Neural crest cell (in vitro differentiated cells): ENCODE results near the gene RABGEF1. TPM values are rescaled to one million over a fixed set of nuclear protein-coding genes. Genes with fewer than 3 reads are reported as not detected.

Source experiments
- DNase-seq: peaks from one replicate; pipeline ENCODE4 v3.0.0; 2021; ENCODE audit warnings: low read depth, mixed read lengths, low spot score
- H3K27ac Mint-ChIP-seq: one replicate; pipeline ENCODE4 v1.8.0; 2021; ENCODE audit warnings: mild to moderate bottlenecking, mixed read lengths; ENCODE audit not compliant: unreplicated experiment
- H3K27me3 Mint-ChIP-seq: 2 replicates; pipeline ENCODE4 v1.8.0; 2021; ENCODE audit warnings: low read depth, mild to moderate bottlenecking, mixed read lengths
- H3K36me3 Mint-ChIP-seq: 2 replicates; pipeline ENCODE4 v1.8.0; 2021; ENCODE audit warnings: low read depth, mild to moderate bottlenecking, mixed read lengths
- H3K4me1 Mint-ChIP-seq: 2 replicates; pipeline ENCODE4 v1.8.0; 2021; ENCODE audit warnings: mixed read lengths
- H3K4me3 Mint-ChIP-seq: one replicate; pipeline ENCODE4 v1.8.0; 2021; ENCODE audit warnings: mild to moderate bottlenecking, mixed read lengths
- H3K9me3 Mint-ChIP-seq: 2 replicates; pipeline ENCODE4 v1.8.0; 2021; ENCODE audit warnings: mixed read lengths
- CTCF ChIP-seq: fragments of 200-600 bp; sonication (generic); conservative IDR thresholded peaks from 2 replicates; pipeline ENCODE4 v1.5.0; 2021; ENCODE audit warnings: antibody characterized with exemption, mild to moderate bottlenecking
- total RNA-seq: library from RNA; stranded (reverse); gene quantifications from 2 replicates; pipeline ENCODE4 v1.2.1, GENCODE V29; 2021

RABGEF1 gene
- total RNA-seq, 1 donor from 2014 or later, result 17.7 TPM

GRCh38 chr7:66743920-66744319, 3.4 kb downstream of the RABGEF1 start:
- Mint-ChIP-seq H3K4me3 (peak overlapping the region; percentile 73), H3K36me3 (no peaks in the 10 kb centered on the region), H3K27ac (no peak overlapping the region)

GRCh38 chr7:66747385-66747784, 6.9 kb downstream of the RABGEF1 start:
- Mint-ChIP-seq H3K36me3 (no peaks in the 10 kb centered on the region), H3K27me3 (no peaks in the 10 kb centered on the region), H3K4me1 (peaks cover 20% of the 10 kb centered on the region), H3K9me3 (no peaks in the 10 kb centered on the region), H3K4me3 (no peak overlapping the region), H3K27ac (no peak overlapping the region)
- DNase-seq, result no peak
- no peak for TF ChIP-seq CTCF

More at GRCh38 chr7:66743920-66744319, 3.4 kb downstream of the RABGEF1 start:
- TF ChIP-seq CTCF, result no peak
- no peak for DNase-seq
- Mint-ChIP-seq H3K9me3 (no peaks in the 10 kb centered on the region), H3K4me1 (peaks cover 36% of the 10 kb centered on the region), H3K27me3 (no peaks in the 10 kb centered on the region)

GRCh38 chr7:66747881-66748511, 7.5 kb downstream of the RABGEF1 start:
- H3K27ac Mint-ChIP-seq, result no peak overlapping the region
- no peaks in the 10 kb centered on the region for H3K27me3 Mint-ChIP-seq
- no peaks in the 10 kb centered on the region for H3K36me3 Mint-ChIP-seq

GRCh38 chr7:66748791-66749190, 8.3 kb downstream of the RABGEF1 start:
- Mint-ChIP-seq H3K9me3 (no peaks in the 10 kb centered on the region), H3K4me1 (peaks cover 16% of the 10 kb centered on the region), H3K36me3 (no peaks in the 10 kb centered on the region), H3K27ac (peak overlapping the region; percentile 2), H3K27me3 (no peaks in the 10 kb centered on the region), H3K4me3 (no peak overlapping the region)
- no peak for TF ChIP-seq CTCF
- DNase-seq, result no peak

More at GRCh38 chr7:66747881-66748511, 7.5 kb downstream of the RABGEF1 start:
- Mint-ChIP-seq H3K4me1 (peaks cover 16% of the 10 kb centered on the region), H3K9me3 (no peaks in the 10 kb centered on the region), H3K4me3 (no peak overlapping the region)
- no peak for DNase-seq
- TF ChIP-seq CTCF, result no peak

- Mint-ChIP-seq H3K4me1 (peaks cover 23% of the 10 kb centered on the region), H3K27me3 (no peaks in the 10 kb centered on the region), H3K9me3 (no peaks in the 10 kb centered on the region), H3K27ac (peak overlapping the region; percentile 27), H3K4me3 (no peak overlapping the region), H3K36me3 (no peaks in the 10 kb centered on the region)
- no peak for TF ChIP-seq CTCF
- DNase-seq, result no peak
Observed at GRCh38 chr7:66751945-66752344, 11.4 kb downstream of the RABGEF1 start.
